GM03348 (cell line): ENCODE data around the gene TTLL8.

ENCODE experiments used
- DNase-seq: peaks from one replicate; pipeline ENCODE4 v3.0.0; 2012; ENCODE audit warnings: low spot score

The TTLL8 gene

DNA sequence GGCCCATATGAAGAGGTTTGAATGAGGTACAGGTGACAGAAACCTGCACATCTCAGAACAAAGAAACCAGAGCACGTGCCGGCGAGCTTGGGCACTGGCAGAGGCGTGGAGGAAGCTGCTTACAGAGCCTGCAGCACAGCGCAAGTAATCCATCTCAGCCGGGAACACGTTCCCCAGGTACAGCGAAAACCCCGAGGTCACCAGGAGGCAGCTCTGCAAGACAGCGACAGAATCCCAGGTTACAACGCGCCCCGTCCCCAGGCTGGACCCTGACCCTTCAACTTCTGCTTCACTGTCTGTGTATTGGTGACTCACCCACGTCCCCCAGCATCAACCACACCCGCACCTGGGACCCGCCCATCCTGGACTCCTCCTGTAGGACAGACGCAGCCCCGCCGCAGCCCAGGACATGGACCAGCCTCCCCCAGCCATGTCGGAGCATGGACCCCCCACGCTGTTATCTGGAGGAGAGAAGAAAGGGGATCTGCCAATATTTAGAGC, 24.9 kb upstream of the TTLL8 start:
- no peak for DNase-seq

DNA sequence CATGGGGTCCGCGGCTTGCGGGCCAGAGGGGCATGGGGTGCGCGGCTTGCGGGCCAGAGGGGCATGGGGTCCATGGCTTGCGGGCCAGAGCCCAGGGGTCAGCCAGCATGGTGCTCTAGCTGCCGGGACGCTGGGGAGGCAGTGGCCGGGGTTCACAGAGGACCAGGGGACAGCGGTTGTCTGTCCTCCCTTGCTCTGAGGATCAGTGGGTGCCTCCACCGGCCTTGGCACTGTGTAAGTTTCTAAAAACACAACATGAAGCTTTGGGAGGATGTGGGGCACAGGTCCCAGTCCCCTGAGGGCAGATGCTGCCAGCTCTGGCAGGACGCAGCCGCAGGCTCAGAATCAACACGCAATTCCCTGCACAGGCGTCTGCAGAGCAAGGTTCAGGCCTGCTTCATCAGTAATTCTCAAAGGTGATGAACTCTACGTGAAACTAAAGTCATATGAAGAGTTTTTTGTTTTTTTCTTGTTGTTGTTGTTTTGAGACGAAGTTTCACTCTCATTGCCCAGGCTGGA, 24.2 kb upstream of the TTLL8 start:
- DNase-seq = no peak

DNA sequence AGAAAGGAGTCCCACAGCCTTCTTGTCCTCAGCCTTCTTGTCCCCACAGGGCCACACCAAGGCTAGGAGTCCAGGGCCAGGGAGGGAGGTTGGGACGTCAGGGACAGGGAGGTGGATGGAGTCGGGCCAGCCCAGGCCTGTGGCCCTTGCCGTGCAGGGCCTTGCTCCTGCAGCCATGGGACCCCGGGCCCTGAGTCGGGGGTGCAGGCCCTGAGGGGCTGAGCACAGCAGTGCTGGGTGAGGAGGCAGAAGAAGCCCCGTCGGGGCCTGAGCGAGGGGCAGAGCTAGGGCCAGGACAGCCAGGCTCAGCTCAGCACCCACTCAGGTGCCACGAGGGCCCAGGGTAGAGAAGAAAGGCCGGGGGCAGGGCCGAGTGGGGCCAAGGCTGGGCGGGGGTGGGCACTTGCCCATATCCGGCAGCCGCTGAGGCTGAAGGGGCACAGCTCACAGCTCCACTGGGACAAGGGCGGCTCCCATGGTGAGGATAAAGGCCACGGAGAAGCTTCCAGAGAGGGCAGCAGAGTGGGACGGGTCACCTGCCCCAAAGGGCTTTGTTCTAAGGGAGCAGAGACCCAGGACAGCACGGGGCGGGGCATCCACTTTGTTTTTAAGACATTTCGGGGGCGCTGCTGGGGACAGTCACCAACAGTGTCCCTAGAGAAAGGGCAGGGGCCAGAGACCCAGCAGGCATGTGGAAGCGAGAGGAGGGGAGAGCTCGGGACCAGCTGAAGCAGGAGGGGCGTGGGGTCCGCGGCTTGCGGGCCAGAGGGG, 23.5 kb upstream of the TTLL8 start:
- DNase-seq = no peak

DNA sequence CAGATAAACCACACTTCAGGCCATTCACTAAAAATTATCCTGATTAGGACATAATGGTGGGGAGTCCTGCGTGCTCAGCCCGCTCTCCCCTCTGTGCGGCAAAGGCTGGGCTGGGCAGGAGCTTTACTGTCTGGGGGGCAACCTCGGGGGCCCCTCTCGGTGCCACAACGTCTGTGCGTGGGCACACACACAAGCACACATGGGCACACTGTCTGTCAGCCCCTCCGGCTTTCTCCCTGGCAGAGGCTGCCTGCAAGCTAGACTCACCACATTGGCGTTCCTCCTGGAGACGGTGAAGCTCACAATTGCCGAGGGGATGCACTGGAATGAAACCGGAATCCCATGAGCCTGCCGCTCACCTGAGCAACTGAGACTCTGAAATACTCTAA, 22.0 kb upstream of the TTLL8 start:
- no peak for DNase-seq

DNA sequence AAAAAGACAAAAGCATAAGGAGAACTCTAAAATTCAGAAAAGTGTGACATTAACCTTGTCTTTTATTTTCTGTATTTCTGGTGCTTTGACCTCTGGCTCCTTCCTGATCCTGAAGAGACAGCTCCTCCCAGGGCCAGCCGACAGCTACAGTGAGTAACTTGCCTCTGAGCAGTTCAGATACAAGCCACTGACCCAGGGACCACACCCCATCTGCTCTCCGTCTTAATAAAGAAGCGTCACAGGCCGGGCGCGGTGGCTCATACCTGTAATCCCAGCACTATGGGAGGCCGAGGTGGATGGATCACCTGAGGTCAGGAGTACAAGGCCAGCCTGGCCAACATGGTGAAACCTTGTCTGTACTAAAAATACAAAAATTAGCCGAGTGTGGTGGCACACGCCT, 20.7 kb upstream of the TTLL8 start:
- DNase-seq = no peak

DNA sequence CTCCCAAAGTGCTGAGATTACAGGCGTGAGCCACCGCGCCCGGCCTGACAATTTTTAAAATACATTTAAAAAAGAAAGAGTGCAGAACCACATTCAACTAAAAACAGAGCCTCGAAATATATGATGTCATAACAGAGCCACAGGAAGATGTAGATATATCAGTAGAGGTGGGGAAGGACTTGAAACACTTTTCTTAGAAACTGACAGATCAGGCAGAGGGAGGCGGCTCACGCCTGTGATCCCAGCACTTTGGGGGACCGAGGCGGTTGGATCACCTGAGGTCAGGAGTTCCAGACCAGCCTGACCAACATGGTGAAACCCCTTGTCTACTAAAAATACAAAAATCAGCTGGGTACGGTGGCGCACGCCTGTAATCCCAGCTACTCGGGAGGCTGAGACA, 20.1 kb upstream of the TTLL8 start:
- no peak for DNase-seq

DNA sequence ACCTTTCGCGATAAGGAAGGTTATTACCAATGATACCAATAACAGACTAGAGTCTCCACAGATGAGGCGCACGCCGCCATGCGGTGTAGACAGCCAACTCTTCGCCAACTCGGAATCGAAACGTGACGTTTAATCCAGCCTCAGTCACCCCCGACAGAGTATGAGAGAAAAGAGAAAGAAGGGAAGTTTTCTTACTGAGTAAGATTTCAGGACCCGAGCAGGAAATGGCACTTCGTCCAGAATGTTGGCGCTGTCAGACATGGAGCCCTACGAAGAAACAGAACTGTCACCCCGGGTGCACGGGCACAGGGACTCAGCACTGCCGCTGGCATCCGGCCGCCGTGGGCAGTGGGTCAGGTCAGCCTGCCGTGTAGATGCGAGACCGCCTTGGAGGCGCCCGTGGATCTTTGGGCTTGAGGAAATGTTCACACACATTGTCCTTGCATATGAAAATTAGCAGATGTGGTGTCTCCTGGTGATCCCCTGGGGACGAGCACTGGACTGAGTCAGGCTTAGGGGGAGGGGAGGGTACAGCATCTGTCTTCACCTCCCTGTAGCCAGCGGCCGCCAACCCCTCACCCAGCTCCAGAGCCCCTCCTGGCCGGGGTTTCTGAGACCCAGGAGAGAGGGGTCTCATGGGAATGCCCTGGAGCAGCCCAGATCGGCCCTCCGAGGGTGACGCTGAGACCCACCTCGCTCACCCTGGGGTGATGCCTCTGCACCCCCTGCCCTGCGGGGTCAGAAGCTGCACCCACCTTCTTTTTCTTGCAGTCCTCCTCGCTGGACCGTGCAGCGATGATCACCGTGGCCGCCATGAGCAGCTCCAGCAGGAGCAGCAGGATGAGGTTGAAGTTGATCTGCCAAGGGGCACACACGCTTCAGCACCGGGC, 18.8 kb upstream of the TTLL8 start:
- no peak for DNase-seq

DNA sequence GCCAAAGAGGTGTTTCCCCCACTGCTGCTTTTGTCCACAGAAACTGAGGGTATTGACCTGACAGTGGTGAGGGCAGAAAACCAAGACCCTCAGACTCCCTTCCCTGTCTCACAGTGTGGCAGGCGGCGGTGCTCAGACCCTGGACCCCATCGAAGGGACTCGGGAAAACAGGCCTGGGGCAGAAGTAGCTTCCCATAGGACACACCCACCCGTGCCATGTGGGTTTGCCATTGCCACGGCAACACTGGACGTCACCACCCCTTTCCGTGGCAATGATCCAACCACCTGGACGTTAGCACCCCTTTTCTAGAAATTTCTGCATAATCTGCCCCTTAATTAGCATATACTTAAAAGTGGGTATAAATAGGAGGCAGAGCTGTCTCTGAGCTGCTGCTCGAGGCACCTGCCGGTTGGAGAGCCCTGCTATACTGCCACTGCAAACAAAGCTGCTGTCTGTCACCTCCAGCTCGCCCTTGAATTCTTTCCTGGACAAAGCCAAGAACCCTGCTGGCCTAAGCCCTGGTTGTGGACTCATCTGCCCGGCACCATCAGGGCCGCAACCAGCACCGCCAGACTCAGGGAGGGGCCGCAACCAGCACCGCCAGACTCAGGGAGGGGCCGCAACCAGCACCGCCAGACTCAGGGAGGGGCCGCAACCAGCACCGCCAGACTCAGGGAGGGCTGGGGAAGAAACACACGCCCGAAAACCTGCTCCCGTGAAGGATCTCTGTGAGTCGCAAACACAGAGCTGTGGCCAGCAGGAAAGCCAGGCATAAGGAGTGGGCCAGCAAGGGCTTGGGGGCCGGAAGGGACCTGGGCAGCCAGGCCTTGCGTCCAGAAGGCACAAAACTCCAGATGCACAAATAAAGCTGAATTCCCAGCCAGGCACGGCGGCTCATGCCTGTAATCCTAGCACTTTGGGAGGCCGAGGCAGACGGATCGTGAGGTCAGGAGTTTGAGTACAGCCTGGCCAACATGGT, 16.7 kb upstream of the TTLL8 start:
- no peak for DNase-seq

DNA sequence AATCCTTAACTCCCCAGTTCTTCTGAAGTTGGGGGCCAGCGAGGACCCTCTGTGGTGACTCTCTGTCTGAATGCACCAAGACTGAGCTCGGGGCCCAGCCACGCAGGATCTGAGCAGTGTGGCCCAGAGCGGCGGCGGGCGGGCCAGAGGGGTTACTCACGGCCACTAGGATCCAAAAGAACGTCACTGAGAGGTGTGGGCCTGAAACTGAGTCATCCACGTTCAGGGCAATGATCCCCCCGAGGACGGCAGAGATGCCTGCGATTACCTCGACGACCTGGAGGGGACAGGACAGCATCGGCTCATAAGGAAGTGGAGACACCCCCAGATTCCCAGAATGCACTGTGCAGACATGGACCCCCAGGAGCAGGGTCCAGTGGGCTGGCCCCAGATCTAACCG, 16.0 kb upstream of the TTLL8 start:
- DNase-seq = no peak

DNA sequence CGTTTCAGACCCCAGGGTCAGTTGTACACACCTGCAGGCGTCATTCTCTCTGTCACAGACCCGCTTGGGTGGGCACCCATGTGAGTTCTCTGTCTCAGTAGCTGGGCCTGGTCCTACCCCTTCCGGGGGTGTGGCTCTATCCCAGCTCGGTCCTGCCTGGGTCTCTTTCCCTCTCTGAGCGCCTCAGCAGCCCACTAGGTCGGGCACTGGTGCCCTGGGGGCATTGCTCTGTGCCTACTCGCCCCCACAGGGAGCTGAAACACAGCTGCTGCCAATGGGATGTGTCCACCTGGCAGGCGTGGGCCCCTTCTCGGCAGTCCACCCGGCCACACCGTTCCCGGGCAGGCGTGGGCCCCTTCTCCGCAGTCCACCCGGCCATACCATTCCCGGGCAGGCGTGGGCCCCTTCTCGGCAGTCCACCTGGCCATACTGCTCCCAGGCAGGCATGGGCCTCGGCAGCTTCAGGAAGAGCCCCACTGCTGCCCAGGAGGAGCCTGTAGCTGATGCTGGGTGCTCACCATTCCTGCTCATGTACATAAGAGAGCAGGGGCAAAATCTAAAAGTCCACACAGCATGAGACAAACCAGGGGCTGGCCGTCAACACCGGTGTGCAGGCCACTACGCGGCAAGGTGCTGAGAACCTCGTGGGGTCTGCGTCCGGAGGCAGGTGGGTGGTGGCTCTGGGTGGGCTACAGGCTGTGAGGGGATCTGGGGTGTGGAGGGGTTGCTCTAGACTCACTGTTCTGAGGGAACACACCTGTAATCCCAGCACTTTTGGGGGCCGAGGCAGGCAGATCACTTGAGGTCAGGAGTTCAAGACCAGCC, 14.8 kb upstream of the TTLL8 start:
- no peak for DNase-seq

DNA sequence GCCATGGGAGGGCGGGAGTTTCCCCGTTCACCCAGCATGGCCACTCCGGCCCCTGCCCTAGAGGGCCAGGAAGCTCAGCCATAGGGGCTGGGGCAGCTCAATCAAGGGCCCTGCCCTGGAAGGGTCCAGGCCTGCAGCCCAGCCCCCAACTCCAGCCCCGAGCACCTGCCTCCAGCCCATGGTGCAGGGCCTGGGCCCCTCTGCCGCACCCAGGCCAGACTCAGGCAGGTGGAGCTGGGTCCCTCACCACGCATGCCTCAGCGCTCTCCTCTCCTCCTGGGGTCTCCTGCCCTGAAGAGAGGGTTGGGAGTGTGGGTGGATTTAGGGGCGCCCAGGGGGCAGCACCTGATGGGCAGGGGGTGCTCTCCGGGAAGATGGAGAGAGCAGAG, 14.1 kb upstream of the TTLL8 start:
- DNase-seq = no peak

DNA sequence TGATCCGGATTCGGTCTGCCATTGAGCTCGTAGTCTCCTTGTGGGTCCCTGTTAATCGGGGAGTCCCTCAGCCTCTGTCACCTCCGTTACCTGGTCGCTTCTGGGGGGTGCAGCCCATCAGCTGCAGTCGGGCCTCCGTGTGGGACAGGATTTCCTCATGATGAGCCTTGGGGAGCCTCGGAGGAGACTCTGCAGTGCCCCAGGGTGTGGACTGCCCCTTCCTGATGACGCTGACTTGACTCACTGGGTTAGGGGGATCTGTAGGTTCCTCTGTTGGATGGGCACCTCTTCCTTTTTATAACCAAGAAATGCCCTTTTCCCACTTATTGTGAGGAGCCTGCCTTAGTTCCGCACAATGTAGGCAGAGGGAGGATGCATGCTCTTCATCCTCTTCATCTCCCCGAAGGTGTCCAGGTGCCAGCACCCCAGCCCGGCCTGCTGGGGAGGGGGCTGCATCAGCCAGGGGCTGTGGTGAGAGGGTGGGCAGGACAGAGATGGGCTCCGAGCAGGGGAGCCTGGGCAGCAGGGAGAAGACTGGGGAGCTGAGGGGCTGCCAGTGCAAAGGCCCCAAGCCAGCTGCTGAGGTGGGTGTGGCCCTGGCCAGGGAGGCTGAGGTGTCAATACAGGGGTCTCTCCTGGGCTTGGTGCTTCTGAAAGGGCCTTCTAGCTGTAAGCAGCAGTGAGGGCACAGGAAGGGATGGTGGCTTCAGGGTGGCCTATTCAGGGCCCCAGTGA, 13.5 kb upstream of the TTLL8 start:
- DNase-seq = no peak

DNA sequence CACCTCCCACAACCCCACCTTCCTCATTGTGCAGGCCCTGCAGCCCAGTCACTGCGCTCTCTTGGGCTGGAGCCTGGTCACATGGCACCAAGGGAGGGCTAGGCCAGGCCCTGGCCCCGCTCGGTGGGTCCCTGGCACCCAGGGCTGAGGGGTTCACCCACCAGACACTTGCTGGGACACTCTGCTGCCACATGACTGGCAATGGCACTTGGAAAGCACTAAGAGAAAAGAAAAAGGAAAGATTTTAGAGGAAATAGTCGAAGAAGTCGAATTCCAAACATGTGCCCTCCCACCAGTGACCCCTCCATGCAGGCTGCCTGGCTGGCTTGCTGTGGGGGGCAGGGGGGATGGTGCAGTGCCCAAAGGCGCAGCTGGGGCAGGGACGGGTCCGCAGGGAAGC, 12.3 kb upstream of the TTLL8 start:
- no peak for DNase-seq

DNA sequence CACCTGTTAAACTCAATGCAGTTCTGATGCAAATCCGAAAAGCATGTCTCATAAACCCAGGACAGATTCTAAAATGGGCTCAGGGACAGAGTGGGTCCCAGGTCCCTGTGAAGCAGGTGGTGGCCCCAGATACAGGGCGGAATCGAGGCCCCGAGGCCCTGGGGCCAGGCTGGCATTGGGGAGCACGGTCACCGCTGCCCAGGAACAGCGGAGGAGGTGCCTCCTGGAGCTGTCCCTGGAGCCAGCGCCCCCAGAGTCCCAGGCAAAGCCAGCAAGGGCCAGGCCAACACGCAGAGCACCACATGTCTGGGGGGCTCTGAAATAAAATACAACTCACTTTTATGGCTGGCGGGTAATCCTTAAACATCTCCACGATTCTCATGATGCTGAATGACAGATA, 10.0 kb upstream of the TTLL8 start:
- no peak for DNase-seq

DNA sequence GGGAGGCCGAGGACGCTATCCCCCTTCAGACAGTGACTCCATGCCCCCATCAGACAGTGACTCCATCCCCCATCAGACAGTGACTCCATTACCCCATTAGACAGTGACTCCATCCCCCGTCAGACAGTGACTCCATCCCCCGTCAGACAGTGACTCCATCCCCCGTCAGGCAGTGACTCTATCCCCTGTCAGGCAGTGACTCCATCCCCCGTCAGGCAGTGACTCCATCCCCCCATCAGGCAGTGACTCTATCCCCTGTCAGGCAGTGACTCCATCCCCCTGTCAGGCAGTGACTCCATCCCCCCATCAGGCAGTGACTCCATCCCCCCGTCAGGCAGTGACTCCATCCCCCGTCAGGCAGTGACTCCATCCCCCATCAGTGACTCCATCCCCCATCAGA, 9.1 kb upstream of the TTLL8 start:
- no peak for DNase-seq

DNA sequence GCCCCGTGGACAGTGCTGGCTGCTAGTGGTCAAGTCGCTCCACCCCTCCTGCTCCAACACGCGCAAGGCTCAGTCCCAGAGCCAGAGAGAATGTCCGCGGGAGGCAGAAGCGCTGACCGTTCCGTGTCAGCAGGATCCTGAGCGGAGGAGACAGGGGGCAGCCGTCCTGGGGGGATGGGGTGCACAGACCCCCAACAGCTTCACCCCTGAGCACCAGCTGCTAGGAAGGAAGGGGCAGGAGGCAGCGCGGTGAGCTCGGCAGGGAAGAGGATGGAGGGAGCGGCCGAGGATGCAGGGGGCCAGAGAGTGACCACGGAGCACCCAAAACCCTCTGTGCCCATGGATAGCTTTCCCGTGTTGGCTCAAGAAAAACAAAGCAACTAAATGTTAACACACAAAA, 6.4 kb upstream of the TTLL8 start:
- no peak for DNase-seq

DNA sequence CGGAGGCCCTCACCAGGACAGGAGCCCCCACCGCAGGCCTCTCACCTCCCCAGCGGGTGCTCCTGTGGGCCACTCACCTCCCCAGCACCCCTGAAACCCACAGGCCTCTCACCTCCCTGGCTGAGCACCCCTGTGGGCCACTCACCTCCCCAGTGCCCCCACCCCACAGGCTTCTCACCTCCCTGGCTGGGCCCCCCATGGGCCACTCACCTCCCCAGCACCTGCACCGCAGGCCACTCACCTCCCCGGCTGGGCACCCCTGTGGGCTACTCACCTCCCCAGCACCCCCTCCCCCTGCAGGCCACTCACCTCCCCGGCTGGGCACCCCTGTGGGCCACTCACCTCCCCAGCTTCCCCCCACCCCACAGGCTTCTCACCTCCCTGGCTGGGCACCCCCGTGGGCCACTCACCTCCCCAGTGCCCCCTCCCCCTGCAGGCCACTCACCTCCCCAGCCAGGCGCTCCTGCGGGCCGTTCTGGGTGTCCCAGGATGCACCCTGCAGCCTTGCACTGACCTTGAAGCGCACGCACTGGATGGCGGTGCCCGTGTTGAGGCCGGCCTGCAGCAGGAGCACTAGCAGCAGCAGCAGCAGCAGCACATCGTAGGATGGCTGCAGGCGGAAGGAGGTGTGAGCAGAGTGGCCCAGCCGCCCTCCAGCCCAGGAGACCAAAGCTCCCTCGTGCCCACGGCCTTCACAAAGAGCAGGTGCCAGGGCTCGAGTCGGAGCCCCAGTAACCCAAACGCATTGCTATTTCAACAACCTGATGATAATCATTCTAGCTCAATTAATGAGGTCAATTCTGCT, 5.7 kb upstream of the TTLL8 start:
- DNase-seq = no peak

DNA sequence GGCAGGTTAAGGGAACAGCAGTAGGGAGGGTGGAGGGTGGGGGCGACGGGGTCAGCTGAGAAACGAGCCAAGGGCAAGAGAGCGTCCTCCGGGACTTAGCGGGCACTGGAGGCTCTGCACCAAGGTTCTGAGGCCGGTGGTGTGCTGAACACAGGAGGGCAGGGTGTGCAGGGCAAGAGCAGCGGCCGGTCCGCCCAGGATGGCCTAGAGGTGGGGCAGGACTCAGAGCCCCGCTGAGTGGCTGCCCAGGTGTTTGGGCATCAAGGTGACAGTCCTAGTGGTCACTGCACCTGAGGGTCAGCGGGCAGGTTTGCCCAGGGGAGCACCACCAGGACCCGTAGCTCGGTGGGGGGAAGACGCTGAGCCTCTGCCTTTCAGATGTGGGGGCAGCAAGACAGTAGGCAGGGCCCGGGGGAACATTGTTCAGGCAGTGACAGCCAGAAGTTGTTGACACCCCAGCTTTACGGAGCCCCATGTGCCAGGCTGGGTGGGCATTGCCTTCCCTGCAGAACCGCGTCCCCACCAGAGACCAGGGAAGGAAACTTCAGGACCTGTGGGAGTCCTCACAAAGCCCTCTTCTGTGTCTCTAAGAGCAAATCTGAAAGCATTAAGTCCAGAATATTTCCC, 4.5 kb upstream of the TTLL8 start:
- no peak for DNase-seq

DNA sequence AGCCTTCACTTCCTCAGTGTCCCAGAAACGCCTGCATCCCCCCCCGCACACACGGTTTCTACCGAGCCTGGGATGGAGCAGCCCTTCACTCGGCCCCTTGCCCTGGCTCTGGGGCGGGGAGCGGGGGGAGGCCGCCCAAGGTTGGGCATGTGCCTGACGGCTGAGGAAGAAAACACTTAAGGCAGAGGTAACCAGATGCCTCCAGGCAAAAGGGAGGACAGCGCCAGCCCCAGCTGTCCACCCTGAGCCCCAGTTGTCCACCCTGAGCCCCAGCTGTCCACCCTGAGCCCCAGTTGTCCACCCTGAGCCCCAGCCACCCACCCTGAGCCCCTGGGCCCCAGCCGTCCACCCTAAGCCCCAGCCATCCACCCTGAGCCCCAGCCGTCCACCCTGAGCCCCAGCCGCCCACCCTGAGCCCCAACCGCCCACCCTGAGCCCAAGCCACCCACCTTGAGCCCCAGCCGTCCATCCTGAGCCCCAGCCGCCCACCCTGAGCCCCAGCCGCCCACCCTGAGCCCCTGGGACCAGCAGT, 3.8 kb upstream of the TTLL8 start:
- no peak for DNase-seq
